ENCODE measurements around the gene MTG2. TPM values are rescaled to one million over a fixed set of nuclear protein-coding genes. Genes with fewer than 3 reads are reported as not detected.

The MTG2 gene
- total and polyA plus RNA-seq, 10 of the 15 experiments (the other 5 are each of a cell fraction or from before 2014, with no cell fraction given) = 6.2 to 52.4 (median 34.3) TPM

- TF ChIP-seq ZNF687 (IDR thresholded peaks at IDR 0.05) (no peak), FOXK2 (IDR thresholded peaks at IDR 0.05) (no peak), TAF1 (IDR thresholded peaks at IDR 0.05; ENCODE audit: borderline replicate concordance, low read depth, low read length) (no peak), SREBF1 (IDR thresholded peaks at IDR 0.05; ENCODE audit: low read length) (no peak), CTCF (IDR thresholded peaks at IDR 0.05 in 2 of 3, conservative IDR thresholded peaks at IDR 0.05 in 1 of 3; ENCODE audit: control insufficient read depth in 2 of 3, extremely low read depth in 1 of 3, insufficient read depth in 1 of 3, low read depth in 3 of 3, low read length in 3 of 3) (no peak), CREM (IDR thresholded peaks at IDR 0.05; ENCODE audit: low read depth) (no peak), CBX3 (IDR thresholded peaks at IDR 0.05; ENCODE audit: borderline replicate concordance, low read depth) (no peak), RELB (IDR thresholded peaks at IDR 0.05; ENCODE audit: low read depth) (no peak), CREB1 (IDR thresholded peaks at IDR 0.05; ENCODE audit: low read depth) (no peak), JUNB (IDR thresholded peaks at IDR 0.05) (no peak), SUZ12 (IDR thresholded peaks at IDR 0.05; ENCODE audit: unreplicated experiment) (no peak), DPF2 (IDR thresholded peaks at IDR 0.05) (no peak), SP1 (IDR thresholded peaks at IDR 0.05; ENCODE audit: low read depth, low read length) (no peak), POLR2A (IDR thresholded peaks at IDR 0.05; ENCODE audit: low read depth, low read length) (no peak)
These were observed 52.4 kb downstream of the MTG2 start (continued) for GRCh38 chr20:62235001-62235776.

All from GM12878 (cell line).